ENCODE measurements around the gene CIT. TPM values are rescaled to one million over a fixed set of nuclear protein-coding genes. Genes with fewer than 3 reads are reported as not detected.

Gene CIT
- total and polyA plus RNA-seq, 9 of the 15 experiments (the other 6 are each of a cell fraction or from before 2014, with no cell fraction given), result 1.1 to 46.7 (median 21.3) TPM

GRCh38 chr12:119694111-119694510 lies 183.0 kb downstream of the CIT start (continued):
- no peak for TF ChIP-seq FOXO4 (CRISPR knock-in tag; IDR thresholded peaks at IDR 0.05)
- no peak for TF ChIP-seq CREB1 (IDR thresholded peaks at IDR 0.05)
- TF ChIP-seq CREB1 (CRISPR knock-in tag; IDR thresholded peaks at IDR 0.05), result no peak
- no peak for TF ChIP-seq NEUROD1 (IDR thresholded peaks at IDR 0.05; ENCODE audit: borderline replicate concordance, low read depth, low read length, partially characterized antibody)
- no peak for TF ChIP-seq HMBOX1 (IDR thresholded peaks at IDR 0.05)
- TF ChIP-seq POLR2H (tag; IDR thresholded peaks at IDR 0.05; ENCODE audit: low read depth), result no peak
- TF ChIP-seq RREB1 (CRISPR knock-in tag; IDR thresholded peaks at IDR 0.05), result no peak

All from K562 (cell line).